GM23338 (cell line): ENCODE results near the gene NPEPL1. TPM values are rescaled to one million over a fixed set of nuclear protein-coding genes. Genes with fewer than 3 reads are reported as not detected.

ENCODE experiments used
- CREB1 ChIP-seq: fragments of 250-450 bp; sonication (Bioruptor Pico); IDR thresholded peaks from 2 replicates; pipeline ENCODE4 v1.5.0; 2020; ENCODE audit warnings: low read depth, mild to moderate bottlenecking, moderate library complexity
- CTCF ChIP-seq, 2 experiments: fragments of 200-600 bp in 1 of 2; sonication (generic) in 1 of 2; conservative IDR thresholded peaks; 2 replicates each; pipeline versions ENCODE4 v1.5.1 to v1.6.1; 2016 to 2017; ENCODE audit warnings: antibody characterized with exemption in 2 of 2, low read depth in 2 of 2, mild to moderate bottlenecking in 2 of 2, moderate library complexity in 1 of 2
- ETS1 ChIP-seq: IDR thresholded peaks from 2 replicates; pipeline ENCODE4 v1.6.1; 2016; ENCODE audit warnings: antibody characterized with exemption
- JUNB ChIP-seq: IDR thresholded peaks from one replicate; pipeline ENCODE4 v1.6.1; 2016; ENCODE audit warnings: antibody characterized with exemption; ENCODE audit not compliant: unreplicated experiment
- POLR2AphosphoS5 ChIP-seq: IDR thresholded peaks from 2 replicates; pipeline ENCODE4 v1.6.1; 2016; ENCODE audit warnings: antibody characterized with exemption, low read depth
- STAT1 ChIP-seq: IDR thresholded peaks from one replicate; pipeline ENCODE4 v1.6.1; 2016; ENCODE audit warnings: antibody characterized with exemption; ENCODE audit not compliant: unreplicated experiment
- ZNF114 ChIP-seq: fragments of 250-450 bp; sonication (Bioruptor Pico); IDR thresholded peaks from 2 replicates; pipeline ENCODE4 v1.5.0; 2020; ENCODE audit warnings: mild to moderate bottlenecking, moderate library complexity
- polyA plus RNA-seq: library from polyadenylated mRNA; unstranded; fragments of >200 nt; fragmentation: Nextera tagmentation; extraction: Ambion mirVana; gene quantifications from 2 replicates; pipeline ENCODE4 v1.2.1, GENCODE V29; 2016
- total RNA-seq: library from RNA; depleted of rRNA; stranded (reverse); fragments of >200 nt; shearing (Covaris generic); gene quantifications from 2 replicates; pipeline ENCODE4 v1.2.3, GENCODE V29; 2014
- TF ChIP-seq, protein P1 (sequence below): fragments of 250-450 bp; sonication (Bioruptor Pico); IDR thresholded peaks from 2 replicates; pipeline ENCODE4 v1.5.0; 2020; ENCODE audit warnings: mild to moderate bottlenecking, moderate library complexity
- TF ChIP-seq, protein P2 (sequence below): IDR thresholded peaks from one replicate; pipeline ENCODE4 v1.6.1; 2018; ENCODE audit warnings: antibody characterized with exemption; ENCODE audit not compliant: unreplicated experiment

The NPEPL1 gene
- total and polyA plus RNA-seq, 2 experiments from 2014 or later, result 23.5 to 30.0 TPM

- TF ChIP-seq, protein P1, sequence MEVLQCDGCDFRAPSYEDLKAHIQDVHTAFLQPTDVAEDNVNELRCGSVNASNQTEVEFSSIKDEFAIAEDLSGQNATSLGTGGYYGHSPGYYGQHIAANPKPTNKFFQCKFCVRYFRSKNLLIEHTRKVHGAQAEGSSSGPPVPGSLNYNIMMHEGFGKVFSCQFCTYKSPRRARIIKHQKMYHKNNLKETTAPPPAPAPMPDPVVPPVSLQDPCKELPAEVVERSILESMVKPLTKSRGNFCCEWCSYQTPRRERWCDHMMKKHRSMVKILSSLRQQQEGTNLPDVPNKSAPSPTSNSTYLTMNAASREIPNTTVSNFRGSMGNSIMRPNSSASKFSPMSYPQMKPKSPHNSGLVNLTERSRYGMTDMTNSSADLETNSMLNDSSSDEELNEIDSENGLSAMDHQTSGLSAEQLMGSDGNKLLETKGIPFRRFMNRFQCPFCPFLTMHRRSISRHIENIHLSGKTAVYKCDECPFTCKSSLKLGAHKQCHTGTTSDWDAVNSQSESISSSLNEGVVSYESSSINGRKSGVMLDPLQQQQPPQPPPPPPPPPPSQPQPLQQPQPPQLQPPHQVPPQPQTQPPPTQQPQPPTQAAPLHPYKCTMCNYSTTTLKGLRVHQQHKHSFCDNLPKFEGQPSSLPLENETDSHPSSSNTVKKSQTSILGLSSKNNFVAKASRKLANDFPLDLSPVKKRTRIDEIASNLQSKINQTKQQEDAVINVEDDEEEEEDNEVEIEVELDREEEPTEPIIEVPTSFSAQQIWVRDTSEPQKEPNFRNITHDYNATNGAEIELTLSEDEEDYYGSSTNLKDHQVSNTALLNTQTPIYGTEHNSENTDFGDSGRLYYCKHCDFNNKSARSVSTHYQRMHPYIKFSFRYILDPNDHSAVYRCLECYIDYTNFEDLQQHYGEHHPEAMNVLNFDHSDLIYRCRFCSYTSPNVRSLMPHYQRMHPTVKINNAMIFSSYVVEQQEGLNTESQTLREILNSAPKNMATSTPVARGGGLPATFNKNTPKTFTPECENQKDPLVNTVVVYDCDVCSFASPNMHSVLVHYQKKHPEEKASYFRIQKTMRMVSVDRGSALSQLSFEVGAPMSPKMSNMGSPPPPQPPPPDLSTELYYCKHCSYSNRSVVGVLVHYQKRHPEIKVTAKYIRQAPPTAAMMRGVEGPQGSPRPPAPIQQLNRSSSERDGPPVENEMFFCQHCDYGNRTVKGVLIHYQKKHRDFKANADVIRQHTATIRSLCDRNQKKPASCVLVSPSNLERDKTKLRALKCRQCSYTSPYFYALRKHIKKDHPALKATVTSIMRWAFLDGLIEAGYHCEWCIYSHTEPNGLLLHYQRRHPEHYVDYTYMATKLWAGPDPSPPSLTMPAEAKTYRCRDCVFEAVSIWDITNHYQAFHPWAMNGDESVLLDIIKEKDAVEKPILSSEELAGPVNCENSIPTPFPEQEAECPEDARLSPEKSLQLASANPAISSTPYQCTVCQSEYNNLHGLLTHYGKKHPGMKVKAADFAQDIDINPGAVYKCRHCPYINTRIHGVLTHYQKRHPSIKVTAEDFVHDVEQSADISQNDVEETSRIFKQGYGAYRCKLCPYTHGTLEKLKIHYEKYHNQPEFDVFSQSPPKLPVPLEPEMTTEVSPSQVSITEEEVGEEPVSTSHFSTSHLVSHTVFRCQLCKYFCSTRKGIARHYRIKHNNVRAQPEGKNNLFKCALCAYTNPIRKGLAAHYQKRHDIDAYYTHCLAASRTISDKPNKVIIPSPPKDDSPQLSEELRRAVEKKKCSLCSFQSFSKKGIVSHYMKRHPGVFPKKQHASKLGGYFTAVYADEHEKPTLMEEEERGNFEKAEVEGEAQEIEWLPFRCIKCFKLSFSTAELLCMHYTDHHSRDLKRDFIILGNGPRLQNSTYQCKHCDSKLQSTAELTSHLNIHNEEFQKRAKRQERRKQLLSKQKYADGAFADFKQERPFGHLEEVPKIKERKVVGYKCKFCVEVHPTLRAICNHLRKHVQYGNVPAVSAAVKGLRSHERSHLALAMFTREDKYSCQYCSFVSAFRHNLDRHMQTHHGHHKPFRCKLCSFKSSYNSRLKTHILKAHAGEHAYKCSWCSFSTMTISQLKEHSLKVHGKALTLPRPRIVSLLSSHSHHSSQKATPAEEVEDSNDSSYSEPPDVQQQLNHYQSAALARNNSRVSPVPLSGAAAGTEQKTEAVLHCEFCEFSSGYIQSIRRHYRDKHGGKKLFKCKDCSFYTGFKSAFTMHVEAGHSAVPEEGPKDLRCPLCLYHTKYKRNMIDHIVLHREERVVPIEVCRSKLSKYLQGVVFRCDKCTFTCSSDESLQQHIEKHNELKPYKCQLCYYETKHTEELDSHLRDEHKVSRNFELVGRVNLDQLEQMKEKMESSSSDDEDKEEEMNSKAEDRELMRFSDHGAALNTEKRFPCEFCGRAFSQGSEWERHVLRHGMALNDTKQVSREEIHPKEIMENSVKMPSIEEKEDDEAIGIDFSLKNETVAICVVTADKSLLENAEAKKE (CRISPR knock-in tag), result no peak
- TF ChIP-seq POLR2AphosphoS5 (no peak), JUNB (no peak), STAT1 (no peak), ZNF114 (CRISPR knock-in tag) (no peak), CTCF (conservative IDR thresholded peaks at IDR 0.05; ENCODE audit: low read depth in 2 of 2) (no peak), CREB1 (no peak), ETS1 (no peak)
- TF ChIP-seq, protein P2, sequence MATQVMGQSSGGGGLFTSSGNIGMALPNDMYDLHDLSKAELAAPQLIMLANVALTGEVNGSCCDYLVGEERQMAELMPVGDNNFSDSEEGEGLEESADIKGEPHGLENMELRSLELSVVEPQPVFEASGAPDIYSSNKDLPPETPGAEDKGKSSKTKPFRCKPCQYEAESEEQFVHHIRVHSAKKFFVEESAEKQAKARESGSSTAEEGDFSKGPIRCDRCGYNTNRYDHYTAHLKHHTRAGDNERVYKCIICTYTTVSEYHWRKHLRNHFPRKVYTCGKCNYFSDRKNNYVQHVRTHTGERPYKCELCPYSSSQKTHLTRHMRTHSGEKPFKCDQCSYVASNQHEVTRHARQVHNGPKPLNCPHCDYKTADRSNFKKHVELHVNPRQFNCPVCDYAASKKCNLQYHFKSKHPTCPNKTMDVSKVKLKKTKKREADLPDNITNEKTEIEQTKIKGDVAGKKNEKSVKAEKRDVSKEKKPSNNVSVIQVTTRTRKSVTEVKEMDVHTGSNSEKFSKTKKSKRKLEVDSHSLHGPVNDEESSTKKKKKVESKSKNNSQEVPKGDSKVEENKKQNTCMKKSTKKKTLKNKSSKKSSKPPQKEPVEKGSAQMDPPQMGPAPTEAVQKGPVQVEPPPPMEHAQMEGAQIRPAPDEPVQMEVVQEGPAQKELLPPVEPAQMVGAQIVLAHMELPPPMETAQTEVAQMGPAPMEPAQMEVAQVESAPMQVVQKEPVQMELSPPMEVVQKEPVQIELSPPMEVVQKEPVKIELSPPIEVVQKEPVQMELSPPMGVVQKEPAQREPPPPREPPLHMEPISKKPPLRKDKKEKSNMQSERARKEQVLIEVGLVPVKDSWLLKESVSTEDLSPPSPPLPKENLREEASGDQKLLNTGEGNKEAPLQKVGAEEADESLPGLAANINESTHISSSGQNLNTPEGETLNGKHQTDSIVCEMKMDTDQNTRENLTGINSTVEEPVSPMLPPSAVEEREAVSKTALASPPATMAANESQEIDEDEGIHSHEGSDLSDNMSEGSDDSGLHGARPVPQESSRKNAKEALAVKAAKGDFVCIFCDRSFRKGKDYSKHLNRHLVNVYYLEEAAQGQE, result no peak
Observed at GRCh38 chr20:58754584-58754983, 62.0 kb downstream of the NPEPL1 start (continued).
